IMR-90 (cell line): ENCODE measurements around the gene DCANP1. TPM values are rescaled to one million over a fixed set of nuclear protein-coding genes. Genes with fewer than 3 reads are reported as not detected.

Experiments
- ATAC-seq: fragments of 200-7000 bp; cut with Tn5 transposase; 2 replicates; pipeline ENCODE4 v1.9.1; 2020; ENCODE audit warnings: low read depth, mild to moderate bottlenecking, moderate library complexity
- BruUV-seq: library from RNA; stranded (reverse); fragments of 400-500 nt; replicated peaks from 2 replicates; lab custom pipeline; 2021; lab: Mats Ljungman, UMichigan
- CTCF ChIA-PET: fragments of 300-600 bp; formaldehyde crosslinking; extraction: SDS; loops from one replicate; lab custom pipeline; 2021; ENCODE audit warnings: antibody characterized with exemption; lab: Yijun Ruan, JAX
- POLR2A ChIA-PET: fragments of 300-600 bp; sonication (Branson Sonifier 250); formaldehyde crosslinking; loops from one replicate; lab custom pipeline; 2022; ENCODE audit warnings: antibody characterized with exemption; ENCODE audit not compliant: unreplicated experiment; lab: Charles Lee
- DNase-seq: peaks from one replicate; pipeline ENCODE4 v3.0.0; 2013
- H2AFZ ChIP-seq: replicated peaks from 2 replicates; pipeline ENCODE3; 2013; ENCODE audit warnings: low read length, mild to moderate bottlenecking; ENCODE audit not compliant: poor library complexity
- H2AK5ac ChIP-seq: 2 replicates; pipeline ENCODE4 v1.6.1; 2013; ENCODE audit warnings: low read depth, low read length, inconsistent platforms
- H2AK9ac ChIP-seq: replicated peaks from 2 replicates; pipeline ENCODE3; 2013; ENCODE audit warnings: mild to moderate bottlenecking, low read depth, low read length, moderate library complexity; ENCODE audit not compliant: poor library complexity
- H2BK120ac ChIP-seq: 2 replicates; pipeline ENCODE4 v1.6.1; 2013; ENCODE audit warnings: low read depth, low read length, inconsistent platforms
- H2BK15ac ChIP-seq: 3 replicates; pipeline ENCODE4 v1.6.1; 2013; ENCODE audit warnings: low read depth, low read length, inconsistent platforms
- H2BK20ac ChIP-seq: 2 replicates; pipeline ENCODE4 v1.6.1; 2013; ENCODE audit warnings: low read depth, mild to moderate bottlenecking, inconsistent platforms, low read length, moderate library complexity
- H2BK5ac ChIP-seq: 2 replicates; pipeline ENCODE4 v1.6.1; 2013; ENCODE audit warnings: mild to moderate bottlenecking, low read depth, low read length, inconsistent platforms; ENCODE audit not compliant: poor library complexity, severe bottlenecking
- H3K14ac ChIP-seq: replicated peaks from 2 replicates; pipeline ENCODE4 v1.6.1; 2013; ENCODE audit warnings: low read depth, low read length, inconsistent platforms
- H3K18ac ChIP-seq: 2 replicates; pipeline ENCODE4 v1.6.1; 2013; ENCODE audit warnings: low read depth, low read length, control low read depth
- H3K23ac ChIP-seq: 2 replicates; pipeline ENCODE4 v1.6.1; 2013; ENCODE audit warnings: low read depth, low read length, inconsistent platforms
- H3K27ac ChIP-seq: 2 replicates; pipeline ENCODE4 v1.5.1; 2013; ENCODE audit warnings: mild to moderate bottlenecking, control low read depth, low read length; ENCODE audit not compliant: insufficient read depth
- H3K27me3 ChIP-seq: 2 replicates; pipeline ENCODE4 v1.6.1; 2013; ENCODE audit warnings: low read length; ENCODE audit not compliant: control insufficient read depth, insufficient read depth
- H3K36me3 ChIP-seq: 2 replicates; pipeline ENCODE4 v1.6.1; 2013; ENCODE audit warnings: low read length, mixed read lengths; ENCODE audit not compliant: control insufficient read depth, insufficient read depth
- H3K4ac ChIP-seq: 2 replicates; pipeline ENCODE4 v1.6.1; 2013; ENCODE audit warnings: low read depth, low read length, inconsistent platforms
- H3K4me1 ChIP-seq: 2 replicates; pipeline ENCODE4 v1.6.1; 2013; ENCODE audit warnings: low read length, mixed read lengths; ENCODE audit not compliant: control insufficient read depth, insufficient read depth
- H3K4me2 ChIP-seq: 2 replicates; pipeline ENCODE4 v1.6.1; 2013; ENCODE audit warnings: low read depth, mild to moderate bottlenecking, control low read depth, low read length, moderate library complexity
- H3K4me3 ChIP-seq: 2 replicates; pipeline ENCODE4 v1.5.1; 2013; ENCODE audit warnings: low read depth, mild to moderate bottlenecking, control low read depth, low read length, moderate library complexity; ENCODE audit not compliant: insufficient read depth
- H3K56ac ChIP-seq: 2 replicates; pipeline ENCODE4 v1.6.1; 2013; ENCODE audit warnings: low read length, inconsistent platforms; ENCODE audit not compliant: insufficient read depth; ENCODE audit errors: extremely low read depth
- H3K79me1 ChIP-seq, 2 experiments: 2 replicates each; pipeline ENCODE4 v1.6.1; 2013; ENCODE audit warnings: low read length in 2 of 2, inconsistent platforms in 1 of 2, low read depth in 1 of 2
- H3K9ac ChIP-seq: 2 replicates; pipeline ENCODE4 v1.6.1; 2013; ENCODE audit warnings: low read depth, low read length, control low read depth
- H3K9me1 ChIP-seq: 2 replicates; pipeline ENCODE4 v1.6.1; 2013; ENCODE audit warnings: low read length, inconsistent platforms; ENCODE audit not compliant: insufficient read depth
- H3K9me3 ChIP-seq: 2 replicates; pipeline ENCODE4 v1.6.1; 2013; ENCODE audit warnings: low read length; ENCODE audit not compliant: control insufficient read depth, insufficient read depth
- H4K20me1 ChIP-seq: 2 replicates; pipeline ENCODE4 v1.6.1; 2013; ENCODE audit warnings: low read length, inconsistent platforms; ENCODE audit not compliant: insufficient read depth
- H4K5ac ChIP-seq: 2 replicates; pipeline ENCODE4 v1.6.1; 2013; ENCODE audit warnings: mild to moderate bottlenecking, low read depth, low read length, control low read depth
- H4K8ac ChIP-seq, 2 experiments: 2 replicates each; pipeline ENCODE4 v1.6.1; 2013; ENCODE audit warnings: low read depth in 2 of 2, low read length in 2 of 2, control low read depth in 1 of 2, inconsistent platforms in 1 of 2
- H4K91ac ChIP-seq: 2 replicates; pipeline ENCODE4 v1.6.1; 2013; ENCODE audit warnings: low read depth, low read length, inconsistent platforms; ENCODE audit not compliant: insufficient read depth
- BHLHE40 ChIP-seq: fragments of 150-350 bp; IDR thresholded peaks from 2 replicates; pipeline ENCODE4 v1.6.1; 2016; ENCODE audit warnings: mild to moderate bottlenecking, low read depth, low read length
- FOS ChIP-seq: fragments of 150-350 bp; IDR thresholded peaks from 2 replicates; pipeline ENCODE4 v1.6.1; 2016; ENCODE audit warnings: low read depth, low read length
- MAFK ChIP-seq: IDR thresholded peaks from 2 replicates; pipeline ENCODE4 v1.6.1; 2012; ENCODE audit warnings: low read depth, low read length, improper control_type of control experiment
- MAZ ChIP-seq: IDR thresholded peaks from 2 replicates; pipeline ENCODE4 v1.6.1; 2012; ENCODE audit warnings: low read depth, mild to moderate bottlenecking, low read length, improper control_type of control experiment, moderate library complexity, borderline replicate concordance
- NFE2L2 ChIP-seq: fragments of 150-350 bp; IDR thresholded peaks from 2 replicates; pipeline ENCODE4 v1.6.1; 2016; ENCODE audit warnings: low read depth, mild to moderate bottlenecking, low read length
- POLR2A ChIP-seq: IDR thresholded peaks from 2 replicates; pipeline ENCODE4 v1.6.1; 2012; ENCODE audit warnings: mild to moderate bottlenecking, low read depth, low read length
- RFX5 ChIP-seq: IDR thresholded peaks from 2 replicates; pipeline ENCODE4 v1.8.0; 2012; ENCODE audit warnings: low read depth, mild to moderate bottlenecking, low read length, moderate library complexity
- WGBS, 2 experiments: methylation state at CpG; one replicate each; pipeline versions ENCODE4 v1.1.5 to v1.1.7; 2013; ENCODE audit warnings: missing lambda C conversion rate in 2 of 2; ENCODE audit not compliant: insufficient read length in 1 of 2; ENCODE audit errors: extremely low coverage in 2 of 2; 5-methylcytosine and 5-hydroxymethylcytosine counted together
- dilution Hi-C: fragments of 300-500 bp; cut with HindIII; formaldehyde crosslinking; loops from one replicate; pipeline ENCODE4 v1.14.3; 2018; ENCODE audit warnings: low sequenced_read_pairs; ENCODE audit not compliant: unreplicated experiment
- in situ Hi-C: fragments of 300-500 bp; cut with MboI; formaldehyde crosslinking; loops from 3 replicates; pipeline ENCODE4 v1.14.3; 2019; ENCODE audit warnings: low sequenced_read_pairs, inconsistent platforms, mixed read lengths
- intact Hi-C: fragments of 100-400 bp; cut with micrococcal nuclease; formaldehyde crosslinking; loops from 2 replicates; pipeline ENCODE4 v1.10.0; 2022
- polyA plus RNA-seq, 3 experiments: library from polyadenylated mRNA; depleted of rRNA; stranded (reverse); fragments of >200 nt; gene quantifications; 2 replicates each; pipeline ENCODE4 v1.2.3, GENCODE V29; 2012; ENCODE audit warnings: low replicate concordance in 1 of 3
- total RNA-seq: library from RNA; depleted of rRNA; stranded (reverse); fragments of >200 nt; gene quantifications from 2 replicates; pipeline ENCODE4 v1.2.3, GENCODE V29; 2012

DCANP1 gene
- total and polyA plus RNA-seq, 2 of the 4 experiments (the other 2 are of a cell fraction): not detected

GRCh38 chr5:135444360-135444759 lies 2.8 kb downstream of the DCANP1 start:
- H4K8ac ChIP-seq: no peak overlapping the region
- no peak overlapping the region for H2BK15ac ChIP-seq
- no peaks in the 10 kb centered on the region for H4K20me1 ChIP-seq
- peaks cover 2% of the 10 kb centered on the region; the same call in 1 of the 2 replicates for H3K4me1 ChIP-seq
- no peak overlapping the region for H3K56ac ChIP-seq
- 88% methylated on average over 7 of the region's 13 CpGs; no CpG with 5 or more reads in 1 of the 2 experiments for WGBS, 2 experiments
- no peak overlapping the region for H2AFZ ChIP-seq
- no peak overlapping the region for H3K4me2 ChIP-seq
- H4K91ac ChIP-seq: no peak overlapping the region
- DNase-seq (no peak), ATAC-seq (no peak)
- no peak overlapping the region for H3K4ac ChIP-seq
- no peak overlapping the region for H4K5ac ChIP-seq
- TF ChIP-seq POLR2A (no peak), FOS (no peak), MAFK (no peak), RFX5 (no peak), MAZ (no peak), BHLHE40 (no peak), NFE2L2 (no peak)
- no peak overlapping the region for H3K9ac ChIP-seq
- BruUV-seq: no TSS peak
- no peaks in the 10 kb centered on the region for H3K9me1 ChIP-seq
- no peak overlapping the region for H2AK9ac ChIP-seq
- H2AK5ac ChIP-seq: no peak overlapping the region
- no peak overlapping the region for H2BK5ac ChIP-seq
- H3K4me3 ChIP-seq: no peak overlapping the region
- CTCF ChIA-PET: no interaction called here
- H3K27me3 ChIP-seq: peaks cover 19% of the 10 kb centered on the region
- H2BK20ac ChIP-seq: no peak overlapping the region
- POLR2A ChIA-PET: no interaction called here
- no peak overlapping the region for H3K14ac ChIP-seq
- intact Hi-C loops (no loop called here), dilution Hi-C loops (no loop called here), in situ Hi-C loops (no loop called here)
- H3K79me1 ChIP-seq: no peaks in the 10 kb centered on the region
- H3K36me3 ChIP-seq: no peaks in the 10 kb centered on the region
- H3K18ac ChIP-seq: no peak overlapping the region
- H3K23ac ChIP-seq: no peak overlapping the region
- no peak overlapping the region for H3K27ac ChIP-seq
- no peak overlapping the region for H2BK120ac ChIP-seq
- H3K9me3 ChIP-seq: no peaks in the 10 kb centered on the region; the same call in 1 of the 2 replicates
